Esophagus muscularis mucosa (tissue), 4 donors: ENCODE measurements around the gene METTL15. TPM values are rescaled to one million over a fixed set of nuclear protein-coding genes. Genes with fewer than 3 reads are reported as not detected.
"Not testable (repeated sequence)": the region's sequence is repeated elsewhere in the genome, so short reads cannot be mapped to it uniquely, and the experiment has no call there.

Experiments
- DNase-seq: peaks from one replicate; pipeline ENCODE4 v3.0.0-alpha.2; 2017; ENCODE audit errors: extremely low spot score
- H3K27ac ChIP-seq, 4 donors: fragments of 200-600 bp; sonication (generic); replicated peaks in 1 of 4; 1 replicate in 3 of 4; 2 replicates in 1 of 4; pipeline ENCODE4 v1.5.1; 2016 to 2019; ENCODE audit warnings: mild to moderate bottlenecking in 1 of 4
- H3K27me3 ChIP-seq, 4 donors: fragments of 200-600 bp; sonication (generic); one replicate each; pipeline versions ENCODE4 v1.5.1 to v1.6.0; 2016 to 2019
- H3K36me3 ChIP-seq, 4 donors: fragments of 200-600 bp; sonication (generic); one replicate each; pipeline ENCODE4 v1.5.1; 2016 to 2019
- H3K4me1 ChIP-seq, 4 donors: fragments of 200-600 bp; sonication (generic); one replicate each; pipeline ENCODE4 v1.5.1; 2016 to 2019
- H3K4me3 ChIP-seq, 4 donors: fragments of 200-600 bp; sonication (generic); 1 replicate in 2 of 4; 2 replicates in 2 of 4; pipeline ENCODE4 v1.5.1; 2016 to 2019; ENCODE audit warnings: mild to moderate bottlenecking in 4 of 4, moderate library complexity in 1 of 4
- H3K9me3 ChIP-seq, 4 donors: fragments of 200-600 bp; sonication (generic); 1 replicate in 3 of 4; 2 replicates in 1 of 4; pipeline ENCODE4 v1.5.1; 2016 to 2019
- EP300 ChIP-seq: sonication (generic); formaldehyde crosslinking; IDR thresholded peaks from one replicate; pipeline ENCODE4 v1.6.1; 2017; ENCODE audit warnings: antibody characterized with exemption
- POLR2A ChIP-seq: fragments of 450-650 bp; IDR thresholded peaks from one replicate; pipeline ENCODE4 v1.6.1; 2017; ENCODE audit warnings: antibody characterized with exemption, moderate library complexity, mild to moderate bottlenecking, low read depth
- POLR2AphosphoS5 ChIP-seq, 2 donors: sonication (generic); formaldehyde crosslinking; IDR thresholded peaks; one replicate each; pipeline ENCODE4 v1.6.1; 2017; ENCODE audit warnings: antibody characterized with exemption in 2 of 2
- WGBS: methylation state at CpG from one replicate; pipeline ENCODE4 v1.1.5; 2018; 5-methylcytosine and 5-hydroxymethylcytosine counted together
- intact Hi-C: fragments of 100-400 bp; cut with DNase I; formaldehyde crosslinking; loops from one replicate; pipeline ENCODE4 v1.15.1; 2023
- total RNA-seq, 4 donors: library from RNA; depleted of rRNA; stranded (reverse); fragments of >200 nt; gene quantifications; one replicate each; pipeline versions ENCODE4 v1.1.0 to v1.2.1, GENCODE V29; 2016
- TF ChIP-seq, protein P1 (sequence below), 3 experiments: fragments of 200-600 bp in 2 of 3; fragments of 450-650 bp in 1 of 3; sonication (generic) in 2 of 3; IDR thresholded peaks; one replicate each; pipeline ENCODE4 v1.5.1; 2017 to 2019; ENCODE audit warnings: antibody characterized with exemption in 3 of 3, mild to moderate bottlenecking in 2 of 3, moderate library complexity in 1 of 3

Gene METTL15
- total RNA-seq, 4 donors from 2014 or later: 7.5 to 10.0 (median 8.5) TPM

DNA sequence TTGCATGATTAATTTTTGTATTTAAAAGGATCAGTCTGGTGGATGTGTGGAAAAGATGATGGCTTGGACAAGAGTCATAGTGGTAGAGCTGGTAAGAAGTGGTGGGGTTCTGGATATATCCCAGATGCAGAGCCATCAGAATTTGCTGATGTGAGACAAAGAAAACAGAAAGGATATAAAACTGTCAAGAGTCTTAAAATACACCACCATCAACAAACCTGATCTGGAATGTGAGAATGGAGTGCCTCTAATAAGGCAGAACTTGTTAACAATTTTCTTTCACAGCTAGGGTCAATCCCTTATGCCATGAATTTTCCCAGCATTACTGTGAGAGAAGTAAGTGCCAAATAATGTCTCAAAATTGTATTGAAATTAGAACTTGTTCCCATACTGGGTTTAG is 215.4 kb downstream of the METTL15 start:
- TF ChIP-seq EP300: no peak
- TF ChIP-seq POLR2A: no peak
- no peak for TF ChIP-seq POLR2AphosphoS5 (IDR thresholded peaks at IDR 0.05)
- TF ChIP-seq, protein P1, sequence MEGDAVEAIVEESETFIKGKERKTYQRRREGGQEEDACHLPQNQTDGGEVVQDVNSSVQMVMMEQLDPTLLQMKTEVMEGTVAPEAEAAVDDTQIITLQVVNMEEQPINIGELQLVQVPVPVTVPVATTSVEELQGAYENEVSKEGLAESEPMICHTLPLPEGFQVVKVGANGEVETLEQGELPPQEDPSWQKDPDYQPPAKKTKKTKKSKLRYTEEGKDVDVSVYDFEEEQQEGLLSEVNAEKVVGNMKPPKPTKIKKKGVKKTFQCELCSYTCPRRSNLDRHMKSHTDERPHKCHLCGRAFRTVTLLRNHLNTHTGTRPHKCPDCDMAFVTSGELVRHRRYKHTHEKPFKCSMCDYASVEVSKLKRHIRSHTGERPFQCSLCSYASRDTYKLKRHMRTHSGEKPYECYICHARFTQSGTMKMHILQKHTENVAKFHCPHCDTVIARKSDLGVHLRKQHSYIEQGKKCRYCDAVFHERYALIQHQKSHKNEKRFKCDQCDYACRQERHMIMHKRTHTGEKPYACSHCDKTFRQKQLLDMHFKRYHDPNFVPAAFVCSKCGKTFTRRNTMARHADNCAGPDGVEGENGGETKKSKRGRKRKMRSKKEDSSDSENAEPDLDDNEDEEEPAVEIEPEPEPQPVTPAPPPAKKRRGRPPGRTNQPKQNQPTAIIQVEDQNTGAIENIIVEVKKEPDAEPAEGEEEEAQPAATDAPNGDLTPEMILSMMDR (IDR thresholded peaks at IDR 0.05): no peak
- H3K27ac ChIP-seq: no peak overlapping the region
- no peaks in the 10 kb centered on the region for H3K27me3 ChIP-seq
- H3K9me3 ChIP-seq: no peaks in the 10 kb centered on the region
- no peak for DNase-seq
- no peaks in the 10 kb centered on the region for H3K36me3 ChIP-seq
- no peak overlapping the region for H3K4me3 ChIP-seq
- H3K4me1 ChIP-seq: no peaks in the 10 kb centered on the region
- intact Hi-C loops: no loop called here

DNA sequence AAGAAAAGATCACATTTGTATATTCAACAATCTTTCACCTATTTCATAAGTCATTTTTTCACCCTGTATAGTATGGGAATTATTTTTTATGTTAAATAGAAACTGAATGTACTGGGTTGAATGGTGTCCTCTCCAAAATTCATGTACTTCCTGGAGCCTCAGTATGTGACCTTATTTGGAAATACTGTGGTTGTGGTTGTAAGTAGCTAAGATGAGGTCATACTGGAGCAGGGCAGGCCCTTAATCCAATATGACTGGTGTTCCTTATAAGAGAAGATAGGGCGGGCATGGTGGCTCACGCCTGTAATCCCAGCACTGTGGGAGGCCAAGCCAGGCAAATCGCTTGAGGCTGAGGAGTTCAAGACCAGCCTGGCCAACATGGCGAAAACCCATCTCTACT is 224.2 kb downstream of the METTL15 start:
- intact Hi-C loops, H3K9me3 ChIP-seq, DNase-seq, H3K4me1 ChIP-seq, H3K27me3 ChIP-seq, H3K27ac ChIP-seq, H3K4me3 ChIP-seq, H3K36me3 ChIP-seq: not testable (repeated sequence)
- 97% methylated on average over 4 of the region's 4 CpGs for WGBS

DNA sequence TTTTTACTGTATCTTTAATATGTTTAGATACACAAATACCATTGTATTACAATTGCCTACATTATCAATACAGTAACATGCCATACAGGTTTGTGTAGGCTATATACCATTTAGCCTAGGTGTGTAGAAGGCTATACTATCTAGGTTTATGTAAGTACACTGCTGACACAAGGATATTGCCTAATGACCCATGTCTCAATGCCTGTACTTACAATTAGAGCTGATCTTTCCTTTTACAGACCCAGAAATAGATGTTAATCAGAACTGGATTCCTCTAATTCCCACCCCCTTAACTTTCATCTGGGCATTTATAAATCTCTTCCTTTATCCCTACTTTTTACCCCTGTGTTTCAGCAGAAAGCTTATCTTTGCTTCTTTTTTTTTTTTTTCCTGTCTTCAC is 229.5 kb downstream of the METTL15 start:
- Histone ChIP-seq H3K36me3 (no peaks in the 10 kb centered on the region), H3K27me3 (no peaks in the 10 kb centered on the region), H3K9me3 (peaks cover 0 to 23% (median 17%) of the 10 kb centered on the region in 4 donors), H3K4me1 (no peaks in the 10 kb centered on the region), H3K4me3 (no peak overlapping the region), H3K27ac (no peak overlapping the region)
- TF ChIP-seq POLR2A (no peak), POLR2AphosphoS5 (IDR thresholded peaks at IDR 0.05) (no peak), EP300 (no peak)
- TF ChIP-seq, protein P1 (IDR thresholded peaks at IDR 0.05): no peak
- DNase-seq: no peak
- intact Hi-C loops: no loop called here

DNA sequence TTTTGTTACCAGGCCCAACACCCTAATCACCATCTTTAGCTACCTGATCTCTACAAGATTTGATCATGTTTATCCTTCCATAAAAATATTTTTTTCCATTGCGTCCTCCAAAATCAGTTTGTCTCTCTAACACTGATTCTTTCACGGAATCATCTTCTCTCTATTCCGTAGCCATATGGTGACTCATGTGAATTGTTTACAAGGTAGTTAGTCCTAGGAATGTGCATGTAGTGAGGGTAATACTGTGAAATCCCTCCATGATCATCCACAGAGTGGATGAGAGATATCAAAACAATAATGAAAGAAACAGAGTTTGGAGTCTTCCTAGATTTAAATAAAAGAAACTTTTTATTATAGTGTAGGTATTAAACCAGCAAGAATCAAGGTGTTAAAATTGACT is 230.2 kb downstream of the METTL15 start:
- no peaks in the 10 kb centered on the region for H3K4me1 ChIP-seq
- WGBS: 100% methylated on average over 3 of the region's 3 CpGs
- no peaks in the 10 kb centered on the region for H3K27me3 ChIP-seq
- H3K9me3 ChIP-seq: peaks cover 0 to 23% (median 17%) of the 10 kb centered on the region in 4 donors
- H3K36me3 ChIP-seq: no peaks in the 10 kb centered on the region
- no peak for TF ChIP-seq POLR2A
- no peak for TF ChIP-seq EP300
- TF ChIP-seq, protein P1 (IDR thresholded peaks at IDR 0.05): no peak
- TF ChIP-seq POLR2AphosphoS5 (IDR thresholded peaks at IDR 0.05): no peak
- H3K4me3 ChIP-seq: no peak overlapping the region
- no peak for DNase-seq
- intact Hi-C loops: no loop called here
- H3K27ac ChIP-seq: no peak overlapping the region

DNA sequence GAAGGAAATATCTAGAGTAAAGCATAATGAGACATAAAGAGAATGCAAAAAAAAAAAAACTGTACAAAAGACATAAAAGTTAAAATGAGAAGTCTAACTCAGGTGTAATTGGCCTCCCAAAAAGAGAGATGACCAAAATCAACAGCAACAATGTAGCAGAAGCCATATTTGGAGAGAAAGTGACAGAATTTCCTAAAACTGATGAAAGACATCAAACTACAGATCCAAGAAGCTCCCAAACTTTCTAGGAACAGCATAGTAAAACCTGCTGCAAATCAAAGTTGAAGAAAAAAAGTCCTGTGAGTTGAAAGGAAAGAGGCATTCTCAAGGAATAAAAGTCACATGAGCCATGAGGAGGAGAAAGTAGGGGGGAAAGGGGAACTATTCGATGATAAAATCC is 231.3 kb downstream of the METTL15 start:
- Histone ChIP-seq H3K27ac (no peak overlapping the region), H3K4me3 (no peak overlapping the region), H3K27me3 (no peaks in the 10 kb centered on the region), H3K4me1 (no peaks in the 10 kb centered on the region), H3K9me3 (peaks cover 0 to 23% (median 17%) of the 10 kb centered on the region in 4 donors), H3K36me3 (no peaks in the 10 kb centered on the region)
- intact Hi-C loops: no loop called here
- no peak for TF ChIP-seq EP300
- TF ChIP-seq, protein P1 (IDR thresholded peaks at IDR 0.05): no peak
- TF ChIP-seq POLR2AphosphoS5 (IDR thresholded peaks at IDR 0.05): no peak
- TF ChIP-seq POLR2A: no peak
- no peak for DNase-seq
- 92% methylated on average over 1 of the region's 1 CpG for WGBS
